HL-60 (cell line): ENCODE results near the gene DPY19L3.

ENCODE experiments used
- GABPA ChIP-seq: IDR thresholded peaks from 2 replicates; pipeline ENCODE4 v1.6.1; 2012; ENCODE audit warnings: low read depth
- POLR2AphosphoS5 ChIP-seq: IDR thresholded peaks from 2 replicates; pipeline ENCODE4 v1.6.1; 2012; ENCODE audit warnings: low read depth
- TF ChIP-seq, protein P1 (sequence below): IDR thresholded peaks from one replicate; pipeline ENCODE4 v1.5.1; 2011; ENCODE audit warnings: low read length, control low read depth, inconsistent platforms; ENCODE audit not compliant: insufficient read depth
- TF ChIP-seq, protein P2 (sequence below): IDR thresholded peaks from 2 replicates; pipeline ENCODE4 v1.6.1; 2012; ENCODE audit warnings: low read depth; ENCODE audit not compliant: insufficient replicate concordance

DNA sequence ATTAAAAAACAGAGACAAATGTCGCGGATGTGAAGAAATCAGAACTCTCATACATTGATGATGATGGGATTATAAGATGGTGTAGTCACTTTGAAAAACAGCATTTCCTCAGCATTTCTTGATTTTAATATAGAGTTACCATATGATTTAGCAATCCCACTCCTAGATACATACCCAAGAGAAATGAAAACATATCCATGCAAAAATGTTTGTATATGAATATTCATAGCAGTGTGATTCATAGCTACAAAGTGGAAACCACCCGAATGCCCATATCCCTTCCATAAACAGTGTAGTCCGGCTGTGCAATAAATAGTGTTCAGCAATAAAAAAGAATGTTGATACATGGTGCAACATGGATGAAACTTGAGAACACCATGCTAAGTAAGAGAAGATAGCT, 44.6 kb downstream of the DPY19L3 start:
- TF ChIP-seq, protein P1, sequence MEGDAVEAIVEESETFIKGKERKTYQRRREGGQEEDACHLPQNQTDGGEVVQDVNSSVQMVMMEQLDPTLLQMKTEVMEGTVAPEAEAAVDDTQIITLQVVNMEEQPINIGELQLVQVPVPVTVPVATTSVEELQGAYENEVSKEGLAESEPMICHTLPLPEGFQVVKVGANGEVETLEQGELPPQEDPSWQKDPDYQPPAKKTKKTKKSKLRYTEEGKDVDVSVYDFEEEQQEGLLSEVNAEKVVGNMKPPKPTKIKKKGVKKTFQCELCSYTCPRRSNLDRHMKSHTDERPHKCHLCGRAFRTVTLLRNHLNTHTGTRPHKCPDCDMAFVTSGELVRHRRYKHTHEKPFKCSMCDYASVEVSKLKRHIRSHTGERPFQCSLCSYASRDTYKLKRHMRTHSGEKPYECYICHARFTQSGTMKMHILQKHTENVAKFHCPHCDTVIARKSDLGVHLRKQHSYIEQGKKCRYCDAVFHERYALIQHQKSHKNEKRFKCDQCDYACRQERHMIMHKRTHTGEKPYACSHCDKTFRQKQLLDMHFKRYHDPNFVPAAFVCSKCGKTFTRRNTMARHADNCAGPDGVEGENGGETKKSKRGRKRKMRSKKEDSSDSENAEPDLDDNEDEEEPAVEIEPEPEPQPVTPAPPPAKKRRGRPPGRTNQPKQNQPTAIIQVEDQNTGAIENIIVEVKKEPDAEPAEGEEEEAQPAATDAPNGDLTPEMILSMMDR, result no peak
- TF ChIP-seq POLR2AphosphoS5 (no peak), GABPA (no peak)
- TF ChIP-seq, protein P2, sequence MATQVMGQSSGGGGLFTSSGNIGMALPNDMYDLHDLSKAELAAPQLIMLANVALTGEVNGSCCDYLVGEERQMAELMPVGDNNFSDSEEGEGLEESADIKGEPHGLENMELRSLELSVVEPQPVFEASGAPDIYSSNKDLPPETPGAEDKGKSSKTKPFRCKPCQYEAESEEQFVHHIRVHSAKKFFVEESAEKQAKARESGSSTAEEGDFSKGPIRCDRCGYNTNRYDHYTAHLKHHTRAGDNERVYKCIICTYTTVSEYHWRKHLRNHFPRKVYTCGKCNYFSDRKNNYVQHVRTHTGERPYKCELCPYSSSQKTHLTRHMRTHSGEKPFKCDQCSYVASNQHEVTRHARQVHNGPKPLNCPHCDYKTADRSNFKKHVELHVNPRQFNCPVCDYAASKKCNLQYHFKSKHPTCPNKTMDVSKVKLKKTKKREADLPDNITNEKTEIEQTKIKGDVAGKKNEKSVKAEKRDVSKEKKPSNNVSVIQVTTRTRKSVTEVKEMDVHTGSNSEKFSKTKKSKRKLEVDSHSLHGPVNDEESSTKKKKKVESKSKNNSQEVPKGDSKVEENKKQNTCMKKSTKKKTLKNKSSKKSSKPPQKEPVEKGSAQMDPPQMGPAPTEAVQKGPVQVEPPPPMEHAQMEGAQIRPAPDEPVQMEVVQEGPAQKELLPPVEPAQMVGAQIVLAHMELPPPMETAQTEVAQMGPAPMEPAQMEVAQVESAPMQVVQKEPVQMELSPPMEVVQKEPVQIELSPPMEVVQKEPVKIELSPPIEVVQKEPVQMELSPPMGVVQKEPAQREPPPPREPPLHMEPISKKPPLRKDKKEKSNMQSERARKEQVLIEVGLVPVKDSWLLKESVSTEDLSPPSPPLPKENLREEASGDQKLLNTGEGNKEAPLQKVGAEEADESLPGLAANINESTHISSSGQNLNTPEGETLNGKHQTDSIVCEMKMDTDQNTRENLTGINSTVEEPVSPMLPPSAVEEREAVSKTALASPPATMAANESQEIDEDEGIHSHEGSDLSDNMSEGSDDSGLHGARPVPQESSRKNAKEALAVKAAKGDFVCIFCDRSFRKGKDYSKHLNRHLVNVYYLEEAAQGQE, result no peak
